Right lobe of liver (tissue), 4 donors: ENCODE measurements around the gene PDZRN4.

Source experiments
- CTCF ChIP-seq, 4 donors: fragments of 200-600 bp in 3 of 4; fragments of 450-650 bp in 1 of 4; IDR thresholded peaks; one replicate each; pipeline versions ENCODE4 v1.5.1 to v1.8.0; 2016 to 2022; ENCODE audit warnings: antibody characterized with exemption in 4 of 4, mild to moderate bottlenecking in 2 of 4
- POLR2A ChIP-seq: fragments of 450-650 bp; IDR thresholded peaks from one replicate; pipeline ENCODE4 v1.6.1; 2017; ENCODE audit warnings: antibody characterized with exemption, mild to moderate bottlenecking
- donor health status: DM: no; HTN: no; CAD: no.
- donor health status: DM: no; HTN: no; CAD: no.
- donor health status: DM: no; HTN: yes; CAD: no.

DNA sequence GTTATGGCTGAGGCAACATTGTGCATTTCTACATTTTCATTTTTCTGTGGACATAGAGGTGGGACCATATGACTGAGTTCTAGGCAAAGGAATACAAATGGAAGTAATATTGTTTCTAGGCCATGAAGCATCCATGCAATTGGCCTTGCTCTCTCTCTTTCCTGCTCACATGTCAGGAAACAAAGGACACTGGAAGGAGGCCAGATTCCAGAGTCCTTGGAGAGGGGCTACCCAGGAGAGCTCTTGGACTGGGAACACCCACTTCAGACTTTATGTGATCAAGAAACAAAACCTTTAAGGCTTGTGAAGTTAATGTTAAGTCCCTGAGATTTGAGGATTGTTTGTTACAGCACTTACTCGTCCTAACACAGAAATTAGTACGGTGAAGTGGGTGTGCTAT lies 32.8 kb downstream of the PDZRN4 start:
- TF ChIP-seq CTCF (IDR thresholded peaks at IDR 0.05) (no peak), POLR2A (no peak)
